ENCODE data around the gene METTL24. TPM values are rescaled to one million over a fixed set of nuclear protein-coding genes. Genes with fewer than 3 reads are reported as not detected.

The METTL24 gene
- total and polyA plus RNA-seq, 2 experiments from 2014 or later, result 4.3 to 7.7 TPM

DNA sequence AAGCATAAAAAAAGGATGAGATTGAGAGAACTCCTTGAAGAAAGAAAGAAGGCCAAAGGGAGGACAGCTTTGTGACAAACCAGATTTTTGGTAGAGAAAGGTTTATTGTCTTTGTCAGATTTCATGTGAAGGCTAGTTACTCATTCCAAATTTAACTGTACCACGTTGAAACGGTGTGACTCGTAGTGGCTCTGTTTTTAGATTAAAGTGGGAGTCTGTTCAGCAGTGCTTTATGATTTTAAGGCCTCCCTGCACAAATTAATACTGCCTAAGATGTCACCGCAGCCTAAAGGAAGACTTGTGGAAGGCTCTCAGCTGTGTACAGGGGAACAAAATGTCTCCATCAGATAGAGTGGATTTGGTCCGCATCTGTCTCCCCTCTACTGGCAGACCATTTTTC is 142.0 kb downstream of the METTL24 start:
- H3K4me3 ChIP-seq, result no peak overlapping the region
- no peak for DNase-seq (ENCODE audit: low read depth in 1 of 2, low spot score in 1 of 2)
- TF ChIP-seq, protein P1, sequence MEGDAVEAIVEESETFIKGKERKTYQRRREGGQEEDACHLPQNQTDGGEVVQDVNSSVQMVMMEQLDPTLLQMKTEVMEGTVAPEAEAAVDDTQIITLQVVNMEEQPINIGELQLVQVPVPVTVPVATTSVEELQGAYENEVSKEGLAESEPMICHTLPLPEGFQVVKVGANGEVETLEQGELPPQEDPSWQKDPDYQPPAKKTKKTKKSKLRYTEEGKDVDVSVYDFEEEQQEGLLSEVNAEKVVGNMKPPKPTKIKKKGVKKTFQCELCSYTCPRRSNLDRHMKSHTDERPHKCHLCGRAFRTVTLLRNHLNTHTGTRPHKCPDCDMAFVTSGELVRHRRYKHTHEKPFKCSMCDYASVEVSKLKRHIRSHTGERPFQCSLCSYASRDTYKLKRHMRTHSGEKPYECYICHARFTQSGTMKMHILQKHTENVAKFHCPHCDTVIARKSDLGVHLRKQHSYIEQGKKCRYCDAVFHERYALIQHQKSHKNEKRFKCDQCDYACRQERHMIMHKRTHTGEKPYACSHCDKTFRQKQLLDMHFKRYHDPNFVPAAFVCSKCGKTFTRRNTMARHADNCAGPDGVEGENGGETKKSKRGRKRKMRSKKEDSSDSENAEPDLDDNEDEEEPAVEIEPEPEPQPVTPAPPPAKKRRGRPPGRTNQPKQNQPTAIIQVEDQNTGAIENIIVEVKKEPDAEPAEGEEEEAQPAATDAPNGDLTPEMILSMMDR (IDR thresholded peaks at IDR 0.05; ENCODE audit: low read depth, low read length), result no peak
- H3K27me3 ChIP-seq, result no peaks in the 10 kb centered on the region
- H3K9me3 ChIP-seq (ENCODE audit: low read depth), result no peaks in the 10 kb centered on the region
- H3K27ac ChIP-seq, result no peak overlapping the region
- peaks cover 38% of the 10 kb centered on the region for H3K36me3 ChIP-seq
- H3K4me1 ChIP-seq (ENCODE audit: low read depth), result no peaks in the 10 kb centered on the region

DNA sequence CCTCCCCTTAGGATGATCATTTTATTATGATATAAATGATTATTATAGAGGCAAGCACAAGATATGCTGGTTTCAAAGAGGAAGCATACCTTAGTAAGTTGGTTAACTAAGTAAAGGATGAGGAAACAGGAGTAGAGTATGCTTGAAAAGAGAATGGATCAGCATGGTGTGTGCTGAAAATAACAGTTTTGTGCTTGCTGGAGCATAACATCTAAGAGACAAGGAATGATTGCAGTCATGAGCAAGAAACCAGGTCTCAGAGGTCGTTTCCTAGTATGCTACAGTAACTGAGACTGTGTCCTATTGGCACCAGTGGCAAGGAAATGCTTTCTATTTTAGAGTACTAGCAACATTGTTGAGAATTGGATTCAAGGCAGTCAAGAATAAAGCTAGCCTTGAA is 143.8 kb downstream of the METTL24 start:
- TF ChIP-seq, protein P1 (IDR thresholded peaks at IDR 0.05; ENCODE audit: low read depth, low read length), result no peak
- no peak for DNase-seq (ENCODE audit: low read depth in 1 of 2, low spot score in 1 of 2)
- Histone ChIP-seq H3K27me3 (no peaks in the 10 kb centered on the region), H3K27ac (no peak overlapping the region), H3K4me3 (no peak overlapping the region), H3K4me1 (ENCODE audit: low read depth) (no peaks in the 10 kb centered on the region), H3K9me3 (ENCODE audit: low read depth) (no peaks in the 10 kb centered on the region), H3K36me3 (peaks cover 38% of the 10 kb centered on the region)

DNA sequence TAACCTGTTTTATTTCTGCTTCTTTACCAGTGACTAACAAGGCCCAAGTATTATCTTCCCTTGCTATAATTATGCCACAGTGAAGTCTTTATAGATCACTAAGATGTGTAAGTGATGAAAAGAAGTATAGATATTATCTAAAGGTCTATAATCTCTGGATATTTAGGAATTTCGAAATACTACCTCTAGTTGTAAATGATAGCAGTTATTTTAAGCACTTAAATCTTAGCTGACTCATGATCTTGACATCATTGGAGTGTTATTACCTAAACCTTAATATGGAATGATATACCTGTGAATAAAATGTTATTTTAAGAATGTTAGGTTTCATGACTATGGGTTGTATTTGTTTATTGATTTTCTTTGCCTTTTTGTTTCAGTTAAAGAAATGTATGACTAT is 146.4 kb downstream of the METTL24 start:
- TF ChIP-seq, protein P1 (IDR thresholded peaks at IDR 0.05; ENCODE audit: low read depth, low read length), result no peak
- Histone ChIP-seq H3K27ac (no peak overlapping the region), H3K36me3 (peaks cover 47% of the 10 kb centered on the region), H3K27me3 (no peaks in the 10 kb centered on the region), H3K4me1 (ENCODE audit: low read depth) (no peaks in the 10 kb centered on the region), H3K4me3 (no peak overlapping the region), H3K9me3 (ENCODE audit: low read depth) (no peaks in the 10 kb centered on the region)
- DNase-seq (ENCODE audit: low read depth in 1 of 2, low spot score in 1 of 2), result no peak

DNA sequence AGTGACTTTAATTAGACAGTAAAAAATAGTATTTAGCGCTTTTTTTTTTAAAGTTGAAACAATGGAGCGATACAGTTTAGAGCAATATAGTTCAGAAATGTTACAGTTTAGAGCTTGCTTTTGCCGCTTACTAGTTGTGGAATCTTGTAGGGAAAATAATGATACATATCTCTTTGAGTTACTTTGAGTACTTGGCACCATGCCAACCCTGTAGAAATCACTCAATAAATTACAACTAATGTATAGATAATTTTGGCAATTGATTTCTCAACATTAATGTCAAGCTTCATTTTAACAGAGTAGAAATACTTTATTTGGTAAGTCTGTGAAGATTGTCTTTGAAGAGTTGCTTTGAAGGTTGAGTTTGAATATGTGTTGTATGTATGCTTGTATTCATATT is 150.5 kb downstream of the METTL24 start:
- H3K9me3 ChIP-seq (ENCODE audit: low read depth), result no peaks in the 10 kb centered on the region
- H3K4me3 ChIP-seq, result no peak overlapping the region
- peaks cover 3% of the 10 kb centered on the region for H3K4me1 ChIP-seq (ENCODE audit: low read depth)
- no peaks in the 10 kb centered on the region for H3K27me3 ChIP-seq
- H3K36me3 ChIP-seq, result peaks cover 38% of the 10 kb centered on the region
- DNase-seq (ENCODE audit: low read depth in 1 of 2, low spot score in 1 of 2), result no peak
- TF ChIP-seq, protein P1 (IDR thresholded peaks at IDR 0.05; ENCODE audit: low read depth, low read length), result no peak
- no peak overlapping the region for H3K27ac ChIP-seq

- TF ChIP-seq, protein P1 (IDR thresholded peaks at IDR 0.05; ENCODE audit: low read depth, low read length), result no peak
- Histone ChIP-seq H3K27me3 (no peaks in the 10 kb centered on the region), H3K36me3 (no peaks in the 10 kb centered on the region), H3K4me3 (no peak overlapping the region), H3K9me3 (ENCODE audit: low read depth) (no peaks in the 10 kb centered on the region), H3K4me1 (ENCODE audit: low read depth) (peaks cover 14% of the 10 kb centered on the region), H3K27ac (no peak overlapping the region)
- no peak for DNase-seq (ENCODE audit: low read depth in 1 of 2, low spot score in 1 of 2)
These were observed 156.8 kb downstream of the METTL24 start for GRCh38 chr6:110201151-110201884.
